Stomach (tissue), 4 donors: Measurements from ENCODE around the gene WNT9A.

Source experiments
- POLR2A ChIP-seq, 4 donors: fragments of 450-650 bp; IDR thresholded peaks; one replicate each; pipeline ENCODE4 v1.6.1; 2016; ENCODE audit warnings: antibody characterized with exemption in 4 of 4, control low read depth in 2 of 4, mild to moderate bottlenecking in 1 of 4, moderate library complexity in 1 of 4
- POLR2AphosphoS5 ChIP-seq, 3 donors: sonication (generic); formaldehyde crosslinking; IDR thresholded peaks; one replicate each; pipeline ENCODE4 v1.6.1; 2016; ENCODE audit warnings: antibody characterized with exemption in 3 of 3
- TF ChIP-seq, protein P1 (sequence below), 7 experiments: fragments of 450-650 bp in 4 of 7; fragments of 200-600 bp in 3 of 7; sonication (generic) in 3 of 7; IDR thresholded peaks; one replicate each; pipeline ENCODE4 v1.5.1; 2016 to 2019; ENCODE audit warnings: antibody characterized with exemption in 7 of 7, control low read depth in 2 of 7, mild to moderate bottlenecking in 1 of 7

GRCh38 chr1:227929751-227930472, 17.8 kb downstream of the WNT9A start:
- TF ChIP-seq, protein P1, sequence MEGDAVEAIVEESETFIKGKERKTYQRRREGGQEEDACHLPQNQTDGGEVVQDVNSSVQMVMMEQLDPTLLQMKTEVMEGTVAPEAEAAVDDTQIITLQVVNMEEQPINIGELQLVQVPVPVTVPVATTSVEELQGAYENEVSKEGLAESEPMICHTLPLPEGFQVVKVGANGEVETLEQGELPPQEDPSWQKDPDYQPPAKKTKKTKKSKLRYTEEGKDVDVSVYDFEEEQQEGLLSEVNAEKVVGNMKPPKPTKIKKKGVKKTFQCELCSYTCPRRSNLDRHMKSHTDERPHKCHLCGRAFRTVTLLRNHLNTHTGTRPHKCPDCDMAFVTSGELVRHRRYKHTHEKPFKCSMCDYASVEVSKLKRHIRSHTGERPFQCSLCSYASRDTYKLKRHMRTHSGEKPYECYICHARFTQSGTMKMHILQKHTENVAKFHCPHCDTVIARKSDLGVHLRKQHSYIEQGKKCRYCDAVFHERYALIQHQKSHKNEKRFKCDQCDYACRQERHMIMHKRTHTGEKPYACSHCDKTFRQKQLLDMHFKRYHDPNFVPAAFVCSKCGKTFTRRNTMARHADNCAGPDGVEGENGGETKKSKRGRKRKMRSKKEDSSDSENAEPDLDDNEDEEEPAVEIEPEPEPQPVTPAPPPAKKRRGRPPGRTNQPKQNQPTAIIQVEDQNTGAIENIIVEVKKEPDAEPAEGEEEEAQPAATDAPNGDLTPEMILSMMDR (IDR thresholded peaks at IDR 0.05): no peak
- TF ChIP-seq POLR2A (IDR thresholded peaks at IDR 0.05) (no peak), POLR2AphosphoS5 (IDR thresholded peaks at IDR 0.05) (no peak)
